Mucosa of descending colon (tissue), 3 donors: ENCODE measurements around the gene CCDC188. TPM values are rescaled to one million over a fixed set of nuclear protein-coding genes. Genes with fewer than 3 reads are reported as not detected.

Experiments
- ATAC-seq: fragments of 200-7000 bp; cut with Tn5 transposase; one replicate; pipeline ENCODE4 v1.9.1; 2020; ENCODE audit warnings: mild to moderate bottlenecking, moderate library complexity
- DNase-seq, 3 donors: peaks; one replicate each; pipeline ENCODE4 v3.0.0-alpha.2; 2020
- H3K36me3 ChIP-seq: fragments of 200-600 bp; one replicate; pipeline ENCODE4 v1.8.0; 2021; ENCODE audit warnings: low read depth, mild to moderate bottlenecking
- H3K4me1 ChIP-seq: fragments of 200-600 bp; one replicate; pipeline ENCODE4 v1.8.0; 2021; ENCODE audit warnings: low read depth, mild to moderate bottlenecking
- H3K4me3 ChIP-seq: fragments of 200-600 bp; one replicate; pipeline ENCODE4 v1.8.0; 2021; ENCODE audit warnings: mild to moderate bottlenecking
- H3K9me3 ChIP-seq: fragments of 200-600 bp; one replicate; pipeline ENCODE4 v1.8.0; 2021; ENCODE audit warnings: mild to moderate bottlenecking
- intact Hi-C, 2 donors: fragments of 100-400 bp; cut with DNase I in 1 of 2; cut with micrococcal nuclease in 1 of 2; formaldehyde crosslinking; loops; one replicate each; pipeline versions ENCODE4 v1.11.0 to v1.11.1; 2022; cut with DNase I, micrococcal nuclease
- total RNA-seq, 3 donors: library from RNA; stranded (reverse); fragmentation: NEBNext Ultra II Directional in 2 of 3; extraction: Animal tissue kit (Norgen Biotek cat#: 25700) in 2 of 3; gene quantifications; one replicate each; pipeline versions ENCODE4 v1.2.1 to v1.2.4, GENCODE V29; 2021 to 2023
- TF ChIP-seq, protein P1 (sequence below): fragments of 200-600 bp; IDR thresholded peaks from one replicate; pipeline ENCODE4 v1.8.0; 2022; ENCODE audit warnings: antibody characterized with exemption, mild to moderate bottlenecking
- donor health status: DM: no; HTN: no; CAD: no; lungs with moderate emphysema.
- donor health status: DM: no; HTN: no; CAD: no.
- donor health status: DM: no; HTN: yes; CAD: no.

The CCDC188 gene
- total RNA-seq, 3 donors from 2014 or later: 0.41 to 0.98 (median 0.65) TPM

GRCh38 chr22:20139391-20140106 is 11.3 kb downstream of the CCDC188 start:
- no peak overlapping the region for H3K4me3 ChIP-seq
- intact Hi-C loops: no loop called here
- ATAC-seq (no peak), DNase-seq (no peak)
- H3K4me1 ChIP-seq: peaks cover 3% of the 10 kb centered on the region
- TF ChIP-seq, protein P1, sequence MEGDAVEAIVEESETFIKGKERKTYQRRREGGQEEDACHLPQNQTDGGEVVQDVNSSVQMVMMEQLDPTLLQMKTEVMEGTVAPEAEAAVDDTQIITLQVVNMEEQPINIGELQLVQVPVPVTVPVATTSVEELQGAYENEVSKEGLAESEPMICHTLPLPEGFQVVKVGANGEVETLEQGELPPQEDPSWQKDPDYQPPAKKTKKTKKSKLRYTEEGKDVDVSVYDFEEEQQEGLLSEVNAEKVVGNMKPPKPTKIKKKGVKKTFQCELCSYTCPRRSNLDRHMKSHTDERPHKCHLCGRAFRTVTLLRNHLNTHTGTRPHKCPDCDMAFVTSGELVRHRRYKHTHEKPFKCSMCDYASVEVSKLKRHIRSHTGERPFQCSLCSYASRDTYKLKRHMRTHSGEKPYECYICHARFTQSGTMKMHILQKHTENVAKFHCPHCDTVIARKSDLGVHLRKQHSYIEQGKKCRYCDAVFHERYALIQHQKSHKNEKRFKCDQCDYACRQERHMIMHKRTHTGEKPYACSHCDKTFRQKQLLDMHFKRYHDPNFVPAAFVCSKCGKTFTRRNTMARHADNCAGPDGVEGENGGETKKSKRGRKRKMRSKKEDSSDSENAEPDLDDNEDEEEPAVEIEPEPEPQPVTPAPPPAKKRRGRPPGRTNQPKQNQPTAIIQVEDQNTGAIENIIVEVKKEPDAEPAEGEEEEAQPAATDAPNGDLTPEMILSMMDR: no peak
- H3K9me3 ChIP-seq: no peaks in the 10 kb centered on the region
- H3K36me3 ChIP-seq: no peaks in the 10 kb centered on the region

GRCh38 chr22:20138868-20139267 is 12.0 kb downstream of the CCDC188 start:
- H3K4me1 ChIP-seq: peaks cover 5% of the 10 kb centered on the region
- intact Hi-C loops: no loop called here
- TF ChIP-seq, protein P1: no peak
- ATAC-seq (no peak), DNase-seq (no peak)
- no peak overlapping the region for H3K4me3 ChIP-seq
- no peaks in the 10 kb centered on the region for H3K9me3 ChIP-seq
- H3K36me3 ChIP-seq: no peaks in the 10 kb centered on the region

GRCh38 chr22:20138417-20138738 is 12.5 kb downstream of the CCDC188 start:
- DNase-seq (no peak), ATAC-seq (peak; percentile 45)
- H3K36me3 ChIP-seq: no peaks in the 10 kb centered on the region
- H3K4me1 ChIP-seq: peaks cover 7% of the 10 kb centered on the region
- TF ChIP-seq, protein P1: no peak
- no peak overlapping the region for H3K4me3 ChIP-seq
- intact Hi-C loops: no loop called here
- H3K9me3 ChIP-seq: no peaks in the 10 kb centered on the region

GRCh38 chr22:20137671-20138416 is 13.0 kb downstream of the CCDC188 start:
- TF ChIP-seq, protein P1: no peak
- H3K9me3 ChIP-seq: no peaks in the 10 kb centered on the region
- H3K36me3 ChIP-seq: no peaks in the 10 kb centered on the region
- H3K4me1 ChIP-seq: peaks cover 10% of the 10 kb centered on the region
- intact Hi-C loops: no loop called here
- peak; percentile 28 for ATAC-seq
- no peak overlapping the region for H3K4me3 ChIP-seq
- DNase-seq: no peak

- TF ChIP-seq, protein P1: no peak
- Histone ChIP-seq H3K9me3 (no peaks in the 10 kb centered on the region), H3K4me1 (peaks cover 15% of the 10 kb centered on the region), H3K4me3 (no peak overlapping the region), H3K36me3 (no peaks in the 10 kb centered on the region)
- ATAC-seq (no peak), DNase-seq (no peak)
- intact Hi-C loops: no loop called here
Observed at GRCh38 chr22:20137113-20137512, 13.7 kb downstream of the CCDC188 start.
